ENCODE results near the gene HSDL1. TPM values are rescaled to one million over a fixed set of nuclear protein-coding genes. Genes with fewer than 3 reads are reported as not detected.

HSDL1 gene
- total RNA-seq (2013; cell fraction: nucleolus; rRNA removed), result 15.6 and 18.8 TPM in 2 replicates
- total RNA-seq (2014; rRNA removed) (5.5 and 7.8 TPM in 2 replicates), total RNA-seq (2014; rRNA removed; fragmentation: Illumina TruSeq; extraction: Trizol) (5.5 and 5.6 TPM in 2 replicates), total RNA-seq (2021) (5.5 and 6.8 TPM in 2 replicates), polyA plus RNA-seq (2011; rRNA removed) (13.4 and 17.4 TPM in 2 replicates), polyA plus RNA-seq (2014; fragmentation: Illumina TruSeq; extraction: Trizol) (7.0 and 10.6 TPM in 2 replicates), polyA plus RNA-seq (2014; fragmentation: Nextera tagmentation; extraction: Ambion mirVana) (1 to 10 TPM; 2.0 to 3.6 TPM), polyA plus RNA-seq (2014; rRNA removed) (5.6 and 7.5 TPM in 2 replicates), polyA plus RNA-seq (2016; fragmentation: Nextera tagmentation; extraction: Ambion mirVana) (1 to 10 TPM; 4.4 to 5.7 TPM), polyA minus RNA-seq (2011; rRNA and poly(A)+ RNA removed) (8.8 and 12.1 TPM in 2 replicates), Bru-seq, nascent RNA (percentile 64 among the genes with signal in this experiment), BruChase-seq, experiment 1, labeled RNA remaining after a 6-hour chase (percentile 72 among the genes with signal in this experiment), BruChase-seq, experiment 2, labeled RNA remaining after a 2-hour chase (percentile 78 among the genes with signal in this experiment)
- 4.1 TPM for polyA plus RNA-seq (2011; ENCODE audit: low read depth)
- polyA plus RNA-seq (2011; cell fraction: cytosol; rRNA removed), result 5.6 and 8.1 TPM in 2 replicates
- 13.9 and 17.2 TPM in 2 replicates for polyA plus RNA-seq (2011; cell fraction: nucleus; rRNA removed)
- 6.3 and 7.9 TPM in 2 replicates for polyA plus RNA-seq (2012)
- 2.8 and 3.0 TPM in 2 replicates for polyA minus RNA-seq (2011; cell fraction: cytosol; rRNA and poly(A)+ RNA removed)
- polyA minus RNA-seq (2011; cell fraction: nucleus; rRNA and poly(A)+ RNA removed), result 3.4 and 5.8 TPM in 2 replicates
- long read RNA-seq, experiment 1, transcript HSDL1-201 (6 exons, 3,519 nt), result major isoform, 5 of 6 reads
- long read RNA-seq, experiment 1, partial matches to known transcripts, result 0 of 6 reads
- long read RNA-seq, experiment 1, other reads (novel, unspliced or antisense), result 1 of 6 reads
- long read RNA-seq, experiment 2, transcript HSDL1-201 (6 exons, 3,519 nt), result major isoform, 12 of 19 reads
- long read RNA-seq, experiment 2, partial matches to known transcripts, result 0 of 19 reads
- long read RNA-seq, experiment 2, other reads (novel, unspliced or antisense), result 2 of 19 reads

- in situ Hi-C loops (cut with MboI), result loop anchor here (5.0 kb wide), 1 partner anchor 58 kb away; no protein-coding TSS in a partner anchor
- WGBS (ENCODE audit: insufficient coverage, insufficient replicate concordance, low lambda C conversion rate, missing lambda C conversion rate), result under 1% methylated on average over 57 of the region's 89 CpGs
- TF ChIP-seq ZNF384 (IDR thresholded peaks at IDR 0.05; ENCODE audit: borderline replicate concordance, low read depth, low read length) (no peak), IKZF1 (conservative IDR thresholded peaks at IDR 0.05) (peak; percentile 42), NKRF (conservative IDR thresholded peaks at IDR 0.05) (peak; percentile 82), SKIL (IDR thresholded peaks at IDR 0.05; ENCODE audit: low read depth, poor library complexity, severe bottlenecking) (no peak), CBFB (IDR thresholded peaks at IDR 0.05; ENCODE audit: low read depth) (no peak), CTCF (IDR thresholded peaks at IDR 0.05 in 2 of 3, conservative IDR thresholded peaks at IDR 0.05 in 1 of 3; ENCODE audit: control insufficient read depth in 2 of 3, extremely low read depth in 1 of 3, insufficient read depth in 1 of 3, low read depth in 3 of 3, low read length in 3 of 3) (peak in 1 of 3 experiments; percentile 24; a peak in 1 of 6 replicates), FOXK2 (IDR thresholded peaks at IDR 0.05) (no peak), RFX5 (IDR thresholded peaks at IDR 0.05; ENCODE audit: low read depth, low read length) (no peak), POLR2AphosphoS2 (IDR thresholded peaks at IDR 0.05; ENCODE audit: low read depth, low read length) (0 out of 2 replicates have a peak, but pooled peaks have one; percentile 30), JUNB (IDR thresholded peaks at IDR 0.05) (no peak), ATF7 (IDR thresholded peaks at IDR 0.05; ENCODE audit: low read depth) (no peak)
Observed at GRCh38 chr16:84144859-84145639, at the start of gene HSDL1, which contains the start of gene DNAAF1. Gene HSDL1 (minus strand): TSS chr16:84145177. CDS start chr16:84131321, 13,856 bp downstream. Gene DNAAF1 (plus strand): TSS chr16:84145308. CDS start chr16:84145441, 133 bp downstream.

More at GRCh38 chr16:84144859-84145639, at the start of gene HSDL1, which contains the start of gene DNAAF1:
- FAIRE-seq (peak; percentile 52), DNase-seq (ENCODE audit: low read depth, low spot score) (peak; percentile 32), ATAC-seq (peak; percentile 94)
- intact Hi-C loops (cut with micrococcal nuclease; ENCODE audit: unreplicated experiment), result loop anchor here (2.0 kb wide), 1 partner anchor 28 kb away; the partner anchor contains the start of gene MBTPS1
- POLR2A ChIA-PET, result no interaction called here
- BruUV-seq (replicated peaks), result no TSS peak
- Histone ChIP-seq H3K79me2 (ENCODE audit: control insufficient read depth, insufficient read depth, low read length) (peaks cover 1% of the 10 kb centered on the region), H3K27me3 (replicated peaks in 1 of 2; ENCODE audit: control insufficient read depth in 2 of 2, insufficient read depth in 2 of 2, low read length in 1 of 2) (no peaks in the 10 kb centered on the region), H2AFZ (ENCODE audit: control insufficient read depth, low read depth, low read length) (peak within 1 kb of the TSS; percentile 81), H3K4me1 (ENCODE audit: control insufficient read depth, insufficient read depth, low read length) (no peaks in the 10 kb centered on the region), H3K4me3 (peak within 1 kb of the TSS; percentile 91), H4K20me1 (ENCODE audit: control insufficient read depth, insufficient read depth) (no peaks in the 10 kb centered on the region), H3K4me2 (ENCODE audit: control insufficient read depth, insufficient read depth) (peak within 1 kb of the TSS; percentile 97), H3K36me3 (ENCODE audit: control insufficient read depth in 2 of 2, insufficient read depth in 2 of 2, low read length in 1 of 2) (no peaks in the 10 kb centered on the region), H3K27ac (ENCODE audit: control insufficient read depth, insufficient read depth) (no peak within 1 kb of the TSS), H3K9me3 (replicated peaks; ENCODE audit: control insufficient read depth, insufficient read depth, low read length) (no peaks in the 10 kb centered on the region), H3K9ac (ENCODE audit: control insufficient read depth, insufficient read depth, low read length) (peak within 1 kb of the TSS; percentile 56)
- SMC1A ChIA-PET (ENCODE audit: uncharacterized antibody, unreplicated experiment), result interaction anchor here (0.7 kb wide), 2 partner anchors 12 to 42 kb away, joined by 3 read pairs; partner anchors contain the start of gene TAF1C
- RAD21 ChIA-PET (ENCODE audit: unreplicated experiment), result no interaction called here
- CTCF ChIA-PET, result interaction anchor here (0.6 to 2.4 kb wide), 5 partner anchors 12 to 553 kb away, joined by 3 to 8 read pairs (median 3); partner anchors contain the start of genes MBTPS1 and TAF1C
